Immature natural killer cell (primary cell): ENCODE results near the gene TYROBP. TPM values are rescaled to one million over a fixed set of nuclear protein-coding genes. Genes with fewer than 3 reads are reported as not detected.
A peak's percentile ranks its signal among the peaks of the same experiment; 100 is the strongest.
"Not testable (repeated sequence)": the region's sequence is repeated elsewhere in the genome, so short reads cannot be mapped to it uniquely, and the experiment has no call there.

ENCODE experiments used
- DNase-seq, 3 donors: peaks; one replicate each; pipeline ENCODE4 v3.0.0; 2022; ENCODE audit warnings: mixed read lengths in 1 of 3
- H3K27ac Mint-ChIP-seq, 6 donors: one replicate each; pipeline ENCODE4 v1.8.0; 2020; ENCODE audit warnings: mixed read lengths in 6 of 6, mild to moderate bottlenecking in 5 of 6, inconsistent platforms in 4 of 6, moderate library complexity in 3 of 6
- H3K27me3 Mint-ChIP-seq, 3 donors: one replicate each; pipeline ENCODE4 v1.8.0; 2020 to 2021; ENCODE audit warnings: low read depth in 3 of 3, mild to moderate bottlenecking in 3 of 3, mixed read lengths in 3 of 3, moderate library complexity in 3 of 3, inconsistent platforms in 1 of 3
- H3K36me3 Mint-ChIP-seq, 3 donors: one replicate each; pipeline ENCODE4 v1.8.0; 2020; ENCODE audit warnings: mixed read lengths in 3 of 3, inconsistent platforms in 2 of 3, mild to moderate bottlenecking in 2 of 3
- H3K4me1 Mint-ChIP-seq, 2 donors: one replicate each; pipeline ENCODE4 v1.8.0; 2020; ENCODE audit warnings: inconsistent platforms in 2 of 2, mild to moderate bottlenecking in 2 of 2, mixed read lengths in 2 of 2, moderate library complexity in 1 of 2
- H3K4me3 Mint-ChIP-seq, 5 donors: one replicate each; pipeline ENCODE4 v1.8.0; 2020; ENCODE audit warnings: mild to moderate bottlenecking in 5 of 5, mixed read lengths in 5 of 5, inconsistent platforms in 3 of 5, moderate library complexity in 3 of 5
- H3K9me3 Mint-ChIP-seq, 6 donors: one replicate each; pipeline ENCODE4 v1.8.0; 2020; ENCODE audit warnings: mild to moderate bottlenecking in 6 of 6, mixed read lengths in 6 of 6, inconsistent platforms in 4 of 6, moderate library complexity in 3 of 6
- polyA plus RNA-seq, 3 donors: library from polyadenylated mRNA; unstranded; fragments of 300-500 nt; fragmentation: Illumina TruSeq; gene quantifications; one replicate each; pipeline ENCODE4 v1.2.3, GENCODE V29; 2021

TYROBP gene
- polyA plus RNA-seq, 3 donors from 2014 or later: 2,771 to 3,312 (median 2,871) TPM

GRCh38 chr19:35919306-35919705 lies 11.2 kb upstream of the TYROBP start:
- no peak overlapping the region for H3K4me3 Mint-ChIP-seq
- no peak for DNase-seq
- no peak overlapping the region for H3K27ac Mint-ChIP-seq
- no peaks in the 10 kb centered on the region for H3K9me3 Mint-ChIP-seq
- no peaks in the 10 kb centered on the region for H3K36me3 Mint-ChIP-seq
- peaks cover 0 to 4% (median 0%) of the 10 kb centered on the region in 3 donors for H3K27me3 Mint-ChIP-seq
- no peaks in the 10 kb centered on the region for H3K4me1 Mint-ChIP-seq

- Mint-ChIP-seq H3K4me3 (no peak overlapping the region), H3K9me3 (no peaks in the 10 kb centered on the region), H3K36me3 (no peaks in the 10 kb centered on the region), H3K27ac (no peak overlapping the region), H3K27me3 (peaks cover 0 to 6% (median 0%) of the 10 kb centered on the region in 3 donors), H3K4me1 (peaks cover 0 to 5% of the 10 kb centered on the region in 2 donors)
- DNase-seq: no peak
Observed at GRCh38 chr19:35915443-35915842, 7.3 kb upstream of the TYROBP start.

- H3K27ac Mint-ChIP-seq: no peak overlapping the region
- H3K9me3 Mint-ChIP-seq: no peaks in the 10 kb centered on the region
- peaks cover 0 to 9% (median 0%) of the 10 kb centered on the region in 3 donors for H3K27me3 Mint-ChIP-seq
Observed at GRCh38 chr19:35913589-35913988, 5.5 kb upstream of the TYROBP start.

GRCh38 chr19:35911790-35912189 lies 3.7 kb upstream of the TYROBP start:
- DNase-seq: no peak
- Mint-ChIP-seq H3K36me3 (peaks cover 3 to 9% (median 7%) of the 10 kb centered on the region in 3 donors), H3K27ac (peak overlapping the region in 4 of 6 donors; percentile 39 to 70 (median 64)), H3K27me3 (peaks cover 3 to 6% (median 5%) of the 10 kb centered on the region in 3 donors), H3K4me3 (no peak overlapping the region), H3K4me1 (peaks cover 30 to 34% of the 10 kb centered on the region in 2 donors), H3K9me3 (no peaks in the 10 kb centered on the region)

More at GRCh38 chr19:35913589-35913988, 5.5 kb upstream of the TYROBP start:
- Mint-ChIP-seq H3K36me3 (no peaks in the 10 kb centered on the region), H3K4me1 (peaks cover 13 to 20% of the 10 kb centered on the region in 2 donors), H3K4me3 (no peak overlapping the region)
- DNase-seq: no peak

- Mint-ChIP-seq H3K36me3 (peaks cover 3 to 10% (median 7%) of the 10 kb centered on the region in 3 donors), H3K27ac (peak overlapping the region in 5 of 6 donors; percentile 10 to 70 (median 50)), H3K4me1 (peaks cover 36 to 40% of the 10 kb centered on the region in 2 donors), H3K4me3 (no peak overlapping the region), H3K27me3 (peaks cover 3 to 8% (median 5%) of the 10 kb centered on the region in 3 donors), H3K9me3 (no peaks in the 10 kb centered on the region)
- DNase-seq: no peak
Observed at GRCh38 chr19:35911173-35911572, 3.1 kb upstream of the TYROBP start.

GRCh38 chr19:35910355-35910754 lies 2.3 kb upstream of the TYROBP start:
- H3K4me3 Mint-ChIP-seq, DNase-seq, H3K27me3 Mint-ChIP-seq, H3K9me3 Mint-ChIP-seq: not testable (repeated sequence)
- Mint-ChIP-seq H3K27ac (peak overlapping the region; percentile 46 to 99 (median 94)), H3K36me3 (peaks cover 3 to 10% (median 7%) of the 10 kb centered on the region in 3 donors), H3K4me1 (peaks cover 40 to 41% of the 10 kb centered on the region in 2 donors)

GRCh38 chr19:35909684-35910035 lies 1.6 kb upstream of the TYROBP start:
- no peak for DNase-seq
- H3K27ac Mint-ChIP-seq: peak overlapping the region; percentile 94 to 100 (median 98)
- peak overlapping the region; percentile 95 to 99 (median 98) for H3K4me3 Mint-ChIP-seq
- H3K9me3 Mint-ChIP-seq: no peaks in the 10 kb centered on the region
- H3K27me3 Mint-ChIP-seq: peaks cover 3 to 12% (median 5%) of the 10 kb centered on the region in 3 donors
- peaks cover 47 to 48% of the 10 kb centered on the region in 2 donors for H3K4me1 Mint-ChIP-seq
- H3K36me3 Mint-ChIP-seq: peaks cover 9 to 17% (median 14%) of the 10 kb centered on the region in 3 donors

GRCh38 chr19:35908973-35909683 lies 1.0 kb upstream of the TYROBP start:
- H3K27me3 Mint-ChIP-seq: peaks cover 3 to 14% (median 5%) of the 10 kb centered on the region in 3 donors
- H3K4me3 Mint-ChIP-seq: peak overlapping the region; percentile 95 to 99 (median 98)
- peak; percentile 30 to 45 (median 43) for DNase-seq
- H3K27ac Mint-ChIP-seq: peak overlapping the region; percentile 94 to 100 (median 98)
- peaks cover 52 to 53% of the 10 kb centered on the region in 2 donors for H3K4me1 Mint-ChIP-seq
- peaks cover 9 to 23% (median 17%) of the 10 kb centered on the region in 3 donors for H3K36me3 Mint-ChIP-seq
- H3K9me3 Mint-ChIP-seq: no peaks in the 10 kb centered on the region

GRCh38 chr19:35907377-35907745 lies 734 bp downstream of the TYROBP start:
- H3K9me3 Mint-ChIP-seq: no peaks in the 10 kb centered on the region
- H3K4me3 Mint-ChIP-seq: peak overlapping the region; percentile 95 to 99 (median 98)
- H3K27me3 Mint-ChIP-seq: peaks cover 9 to 22% (median 11%) of the 10 kb centered on the region in 3 donors
- H3K27ac Mint-ChIP-seq: peak overlapping the region; percentile 94 to 100 (median 98)
- peak in 1 of 3 donors; percentile 19 for DNase-seq
- peaks cover 67 to 68% of the 10 kb centered on the region in 2 donors for H3K4me1 Mint-ChIP-seq
- H3K36me3 Mint-ChIP-seq: peaks cover 13 to 29% (median 17%) of the 10 kb centered on the region in 3 donors

GRCh38 chr19:35905178-35905727 lies 2.8 kb downstream of the TYROBP start:
- Mint-ChIP-seq H3K4me1 (peaks cover 81 to 87% of the 10 kb centered on the region in 2 donors), H3K9me3 (no peaks in the 10 kb centered on the region), H3K36me3 (peaks cover 13 to 29% (median 17%) of the 10 kb centered on the region in 3 donors), H3K27ac (peak overlapping the region; percentile 97 to 99 (median 98)), H3K27me3 (peaks cover 12 to 30% (median 16%) of the 10 kb centered on the region in 3 donors), H3K4me3 (peak overlapping the region; percentile 69 to 98 (median 95))
- DNase-seq: peak in 1 of 3 donors; percentile 13

GRCh38 chr19:35904311-35905068 lies 3.6 kb downstream of the TYROBP start:
- peak overlapping the region; percentile 69 to 98 (median 95) for H3K4me3 Mint-ChIP-seq
- H3K27ac Mint-ChIP-seq: peak overlapping the region; percentile 97 to 99 (median 98)
- H3K4me1 Mint-ChIP-seq: peaks cover 75 to 83% of the 10 kb centered on the region in 2 donors
- H3K27me3 Mint-ChIP-seq: peaks cover 14 to 36% (median 18%) of the 10 kb centered on the region in 3 donors
- peaks cover 13 to 29% (median 17%) of the 10 kb centered on the region in 3 donors for H3K36me3 Mint-ChIP-seq
- H3K9me3 Mint-ChIP-seq: no peaks in the 10 kb centered on the region
- DNase-seq: no peak

- peaks cover 19 to 36% (median 25%) of the 10 kb centered on the region in 3 donors for H3K27me3 Mint-ChIP-seq
- H3K27ac Mint-ChIP-seq: peak overlapping the region; percentile 97 to 99 (median 98)
- peaks cover 72 to 79% of the 10 kb centered on the region in 2 donors for H3K4me1 Mint-ChIP-seq
- peak; percentile 91 to 93 (median 92) for DNase-seq
- H3K4me3 Mint-ChIP-seq: peak overlapping the region; percentile 89 to 99 (median 96)
- peaks cover 13 to 29% (median 17%) of the 10 kb centered on the region in 3 donors for H3K36me3 Mint-ChIP-seq
- H3K9me3 Mint-ChIP-seq: no peaks in the 10 kb centered on the region
Observed at GRCh38 chr19:35903550-35904179, 4.4 kb downstream of the TYROBP start.

- Mint-ChIP-seq H3K4me3 (peak overlapping the region; percentile 89 to 99 (median 96)), H3K4me1 (peaks cover 72 to 76% of the 10 kb centered on the region in 2 donors), H3K27me3 (peaks cover 16 to 38% (median 26%) of the 10 kb centered on the region in 3 donors), H3K9me3 (no peaks in the 10 kb centered on the region), H3K36me3 (peaks cover 13 to 29% (median 17%) of the 10 kb centered on the region in 3 donors), H3K27ac (peak overlapping the region; percentile 97 to 99 (median 98))
- no peak for DNase-seq
Observed at GRCh38 chr19:35902870-35903475, 5.1 kb downstream of the TYROBP start.
